Motor neuron (in vitro differentiated cells): Measurements from ENCODE around the gene TNXB. TPM values are rescaled to one million over a fixed set of nuclear protein-coding genes. Genes with fewer than 3 reads are reported as not detected.
A peak's percentile ranks its signal among the peaks of the same experiment; 100 is the strongest.

Source experiments
- ATAC-seq, 8 experiments: fragments of 200-7000 bp; cut with Tn5 transposase; replicated peaks in 6 of 8; 2 replicates each; pipeline ENCODE4 v1.8.0; 2021; ENCODE audit warnings: mild to moderate bottlenecking in 8 of 8, moderate library complexity in 8 of 8
- H3K27ac ChIP-seq, 2 donors: fragments of 250-450 bp; sonication (Bioruptor Pico); 2 replicates each; pipeline ENCODE4 v1.9.0; 2021; ENCODE audit warnings: antibody characterized with exemption in 2 of 2, mild to moderate bottlenecking in 2 of 2, moderate library complexity in 1 of 2
- H3K4me1 ChIP-seq, 2 donors: fragments of 250-450 bp; sonication (Bioruptor Pico); replicated peaks in 1 of 2; 2 replicates each; pipeline ENCODE4 v1.6.1; 2021; ENCODE audit warnings: antibody characterized with exemption in 2 of 2, mild to moderate bottlenecking in 2 of 2, moderate library complexity in 1 of 2
- H3K4me3 ChIP-seq, 5 donors: fragments of 250-450 bp; sonication (Bioruptor Pico); 2 replicates each; pipeline ENCODE4 v1.9.0; 2021; ENCODE audit warnings: antibody characterized with exemption in 5 of 5, mild to moderate bottlenecking in 5 of 5, moderate library complexity in 4 of 5
- WGBS, 10 experiments: fragments of 450-650 bp; shearing (Covaris generic); methylation state at CpG; one replicate each; pipeline ENCODE4 v1.0.0; 2022; 5-methylcytosine and 5-hydroxymethylcytosine counted together
- in situ Hi-C, 9 experiments: fragments of 400-800 bp; cut with MboI; loops; one replicate each; pipeline ENCODE4 v1.15.0; 2021; ENCODE audit warnings: low sequenced_read_pairs in 9 of 9, low pct_unique_long_range_greater_than_20kb in 2 of 9; ENCODE audit not compliant: unreplicated experiment in 9 of 9
- total RNA-seq, 8 experiments: library from RNA; unstranded; fragments of 300-600 nt; gene quantifications; 2 replicates each; pipeline versions ENCODE4 v1.2.3 to v1.2.4, GENCODE V29; 2022

TNXB gene
- total RNA-seq, 8 experiments from 2014 or later: 0.81 to 84.8 (median 3.1) TPM

GRCh38 chr6:32131439-32131948, 22.4 kb upstream of the TNXB start:
- 65 to 100% (median 91%) methylated on average over 1 to 6 of the region's 14 CpGs; no CpG with 5 or more reads in 4 of the 10 experiments for WGBS, 10 experiments
- no peak for ATAC-seq
- in situ Hi-C loops: no loop called here

GRCh38 chr6:32129297-32130088, 20.4 kb upstream of the TNXB start:
- WGBS, 10 experiments: 0 to 34% (median 15%) methylated on average over 2 to 16 of the region's 22 CpGs; no CpG with 5 or more reads in 2 of the 10 experiments
- Histone ChIP-seq H3K4me3 (peak overlapping the region; percentile 56 to 71 (median 60)), H3K27ac (peak overlapping the region; percentile 42 to 59), H3K4me1 (peaks cover 19 to 20% of the 10 kb centered on the region in 2 donors)
- ATAC-seq: peak in 2 of 8 experiments; percentile 8 to 12
- in situ Hi-C loops: no loop called here

More at GRCh38 chr6:32131439-32131948, 22.4 kb upstream of the TNXB start:
- Histone ChIP-seq H3K4me3 (no peak overlapping the region), H3K4me1 (peaks cover 19 to 20% of the 10 kb centered on the region in 2 donors), H3K27ac (no peak overlapping the region)

DNA sequence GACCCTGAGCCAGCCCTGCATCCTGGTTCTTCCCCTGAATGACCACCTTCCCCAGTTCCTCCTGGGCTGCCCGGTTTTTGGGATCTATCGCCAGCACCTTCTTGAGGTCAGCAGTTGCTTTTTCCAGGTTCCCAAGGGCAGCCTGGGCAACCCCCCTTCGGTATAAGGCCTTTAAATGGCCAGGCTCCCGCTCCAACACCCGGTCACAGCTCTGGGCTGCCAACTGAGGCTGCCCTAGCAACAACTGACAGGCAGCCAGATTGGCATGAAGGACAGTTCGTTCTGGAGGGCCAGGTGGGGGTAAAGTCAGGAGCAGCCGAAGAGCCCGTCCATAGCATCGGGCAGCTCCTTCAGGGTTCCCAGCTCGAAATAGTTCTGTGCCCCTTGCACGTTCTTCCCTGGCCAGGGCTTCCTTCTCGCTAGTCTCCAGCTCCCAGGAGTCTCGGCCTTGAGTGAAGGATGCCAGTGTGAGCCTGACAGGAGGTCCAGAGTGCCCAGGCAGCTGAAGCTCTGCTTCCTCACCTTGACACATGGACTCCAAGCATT, 19.7 kb upstream of the TNXB start:
- H3K27ac ChIP-seq: peak overlapping the region in 1 of 2 donors; percentile 17
- peaks cover 19 to 20% of the 10 kb centered on the region in 2 donors for H3K4me1 ChIP-seq
- WGBS, 10 experiments: 0 to 92% (median 73%) methylated on average over 1 to 8 of the region's 13 CpGs; no CpG with 5 or more reads in 4 of the 10 experiments
- in situ Hi-C loops: no loop called here
- peak overlapping the region; percentile 56 to 71 (median 60) for H3K4me3 ChIP-seq
- no peak for ATAC-seq

GRCh38 chr6:32127717-32128592, 18.8 kb upstream of the TNXB start, which contains the start of gene ATF6B:
Gene ATF6B (minus strand): TSS chr6:32128246. CDS start chr6:32128207, 39 bp downstream.
- Histone ChIP-seq H3K27ac (peak within 1 kb of the TSS; percentile 95), H3K4me1 (peaks cover 19 to 20% of the 10 kb centered on the region in 2 donors), H3K4me3 (peak within 1 kb of the TSS; percentile 85 to 99 (median 94))
- WGBS, 10 experiments: 0% methylated on average over 1 to 6 of the region's 44 CpGs; no CpG with 5 or more reads in 3 of the 10 experiments
- in situ Hi-C loops: no loop called here
- ATAC-seq: peak; percentile 78 to 95 (median 92)

DNA sequence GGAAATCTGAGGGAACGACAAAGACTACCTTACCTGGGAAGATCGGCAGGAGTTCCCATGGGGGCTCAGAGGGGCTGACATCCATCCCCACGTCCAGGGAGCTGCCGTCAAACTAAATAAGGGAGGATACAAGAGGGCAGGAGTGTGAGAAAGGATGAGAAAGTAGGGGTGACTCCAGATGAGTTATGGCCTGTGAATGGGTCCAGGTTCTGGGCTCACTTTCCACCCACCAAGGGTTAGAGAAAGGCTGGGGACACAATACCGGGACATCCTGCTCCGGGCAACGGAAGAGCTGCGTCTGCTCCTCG, 18.2 kb upstream of the TNXB start:
- Histone ChIP-seq H3K4me3 (peak overlapping the region; percentile 85 to 99 (median 94)), H3K4me1 (peaks cover 19 to 20% of the 10 kb centered on the region in 2 donors), H3K27ac (peak overlapping the region; percentile 95)
- in situ Hi-C loops: no loop called here
- ATAC-seq: no peak
- 0 to 39% (median 6%) methylated on average over 2 to 7 of the region's 9 CpGs; no CpG with 5 or more reads in 4 of the 10 experiments for WGBS, 10 experiments

GRCh38 chr6:32126880-32127279, 17.7 kb upstream of the TNXB start:
- in situ Hi-C loops: no loop called here
- H3K4me3 ChIP-seq: peak overlapping the region; percentile 85 to 99 (median 94)
- no peak overlapping the region for H3K27ac ChIP-seq
- peaks cover 19 to 20% of the 10 kb centered on the region in 2 donors for H3K4me1 ChIP-seq
- ATAC-seq: no peak
- WGBS, 10 experiments: 54 to 90% (median 60%) methylated on average over 2 to 7 of the region's 8 CpGs; no CpG with 5 or more reads in 2 of the 10 experiments

DNA sequence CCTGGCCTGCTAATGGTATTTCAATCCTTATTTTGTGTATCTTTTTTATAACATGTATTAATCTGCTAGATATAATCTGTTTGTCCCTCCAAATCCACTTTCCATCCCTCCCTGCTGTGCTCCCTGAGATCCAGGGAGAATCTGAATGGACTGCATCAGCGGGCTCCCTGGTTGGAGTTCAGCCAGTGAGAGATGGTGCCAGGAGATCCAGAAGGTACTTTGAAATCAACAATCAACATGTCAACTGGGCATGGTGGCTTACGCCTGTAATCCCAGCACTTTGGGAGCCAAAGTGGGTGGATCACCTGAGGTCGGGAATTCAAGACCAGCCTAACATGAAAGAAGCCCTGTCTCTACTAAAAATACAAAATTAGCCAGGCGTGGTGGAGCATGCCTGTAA, 14.5 kb upstream of the TNXB start:
- no peak for ATAC-seq
- no peak overlapping the region for H3K4me3 ChIP-seq
- H3K4me1 ChIP-seq: peaks cover 13% of the 10 kb centered on the region in 2 donors
- H3K27ac ChIP-seq: no peak overlapping the region
- WGBS, 10 experiments: 63 to 100% (median 100%) methylated on average over 1 to 3 of the region's 4 CpGs; no CpG with 5 or more reads in 5 of the 10 experiments
- in situ Hi-C loops: no loop called here

DNA sequence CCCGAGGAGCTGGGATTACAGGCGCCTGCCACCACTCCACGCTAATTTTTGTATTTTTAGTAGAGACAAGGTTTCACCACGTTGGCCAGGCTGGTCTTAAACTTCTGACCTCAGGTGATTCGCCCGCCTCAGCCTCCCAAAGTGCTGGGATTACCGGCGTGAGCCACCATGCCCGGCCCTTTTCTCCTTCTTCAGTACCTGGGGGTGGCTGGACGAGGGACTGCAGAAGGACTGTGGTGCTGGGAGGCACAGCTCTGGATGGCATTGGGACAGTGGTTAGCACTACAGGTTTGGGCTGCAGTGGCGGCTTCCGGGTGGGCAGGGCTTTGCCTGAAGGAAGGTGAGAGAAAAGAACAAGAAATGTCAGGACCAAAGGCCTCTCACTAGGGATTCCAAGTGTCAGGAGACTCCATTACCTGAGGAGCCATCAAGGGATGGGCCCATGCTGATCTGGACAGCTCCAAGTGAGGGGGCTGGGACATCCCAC, 11.5 kb upstream of the TNXB start:
- no peak for ATAC-seq
- Histone ChIP-seq H3K27ac (no peak overlapping the region), H3K4me1 (peaks cover 3% of the 10 kb centered on the region in 2 donors), H3K4me3 (no peak overlapping the region)
- WGBS, 10 experiments: 0 to 100% (median 93%) methylated on average over 1 to 9 of the region's 12 CpGs; no CpG with 5 or more reads in 2 of the 10 experiments
- in situ Hi-C loops: no loop called here

DNA sequence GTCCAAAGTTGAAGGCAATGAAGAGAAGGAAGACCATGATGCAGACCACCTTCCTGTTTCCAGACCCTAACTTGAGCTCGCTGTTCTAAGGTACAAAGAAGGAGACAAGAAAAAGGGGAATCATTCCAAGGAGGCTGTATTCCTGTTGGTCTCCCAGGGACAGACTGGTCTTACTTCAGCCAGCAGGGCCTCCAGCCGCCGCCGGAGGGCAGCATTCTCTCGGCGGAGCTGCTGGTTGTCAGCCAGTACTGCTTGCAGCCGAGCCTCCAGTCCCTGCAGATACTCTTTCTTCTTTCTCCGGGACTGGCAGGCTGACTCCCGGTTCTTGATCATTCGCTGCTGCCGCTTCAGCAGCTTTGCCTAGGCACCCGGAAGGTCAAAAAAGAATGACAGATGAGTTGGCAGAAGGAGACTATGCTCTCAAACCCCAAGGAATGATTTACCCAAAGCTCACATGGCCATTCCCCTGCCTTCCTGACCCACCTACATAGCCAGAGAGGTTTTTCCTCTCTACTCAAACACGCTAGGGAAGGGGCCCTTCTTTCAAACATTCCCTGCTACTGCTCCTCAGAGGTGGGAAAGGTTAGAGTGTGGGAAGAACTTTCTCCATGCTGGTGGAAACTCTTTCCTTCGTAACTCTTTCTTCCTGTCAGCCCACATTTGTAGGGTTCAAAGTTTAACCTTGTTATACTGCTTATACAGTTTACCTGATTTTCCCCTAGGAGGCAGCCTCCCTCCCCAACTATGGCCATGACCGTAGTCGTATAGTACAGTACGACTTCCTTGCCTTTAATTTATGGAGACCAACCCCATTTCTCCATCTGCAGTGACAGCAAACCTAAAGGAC, 9.9 kb upstream of the TNXB start:
- no peak overlapping the region for H3K27ac ChIP-seq

GRCh38 chr6:32117461-32117860, 8.3 kb upstream of the TNXB start:
- Histone ChIP-seq H3K4me1 (peaks cover 3% of the 10 kb centered on the region in 2 donors), H3K27ac (no peak overlapping the region), H3K4me3 (no peak overlapping the region)
- 82 to 100% (median 92%) methylated on average over 1 to 8 of the region's 9 CpGs; no CpG with 5 or more reads in 6 of the 10 experiments for WGBS, 10 experiments
- ATAC-seq: no peak
- in situ Hi-C loops: no loop called here

More for the DNA sequence above, 9.9 kb upstream of the TNXB start:
- in situ Hi-C loops: no loop called here
- H3K4me1 ChIP-seq: peaks cover 3% of the 10 kb centered on the region in 2 donors
- WGBS, 10 experiments: 4 to 89% (median 55%) methylated on average over 1 to 14 of the region's 17 CpGs; no CpG with 5 or more reads in 1 of the 10 experiments
- H3K4me3 ChIP-seq: peak overlapping the region in 2 of 5 donors; percentile 1 to 15
- ATAC-seq: peak; percentile 27 to 96 (median 93)

GRCh38 chr6:32116674-32117073, 7.5 kb upstream of the TNXB start:
- 80 to 100% (median 100%) methylated on average over 1 to 7 of the region's 7 CpGs; no CpG with 5 or more reads in 3 of the 10 experiments for WGBS, 10 experiments
- ATAC-seq: no peak
- Histone ChIP-seq H3K27ac (no peak overlapping the region), H3K4me1 (peaks cover 3% of the 10 kb centered on the region in 2 donors), H3K4me3 (no peak overlapping the region)
- in situ Hi-C loops: no loop called here
